GM12865 (cell line): ENCODE data around the gene ZNF732.

Experiments
- DNase-seq: peaks from one replicate; pipeline ENCODE4 v3.0.0; 2010; ENCODE audit warnings: low read depth
- H3K4me3 ChIP-seq: 2 replicates; pipeline ENCODE4 v1.5.1; 2011; ENCODE audit warnings: mild to moderate bottlenecking, low read depth, low read length, control low read depth
- CTCF ChIP-seq: IDR thresholded peaks from 2 replicates; pipeline ENCODE4 v1.5.1; 2011; ENCODE audit warnings: low read length, control low read depth, low read depth, inconsistent platforms; ENCODE audit not compliant: insufficient read depth; ENCODE audit errors: missing control alignments

Gene ZNF732

DNA sequence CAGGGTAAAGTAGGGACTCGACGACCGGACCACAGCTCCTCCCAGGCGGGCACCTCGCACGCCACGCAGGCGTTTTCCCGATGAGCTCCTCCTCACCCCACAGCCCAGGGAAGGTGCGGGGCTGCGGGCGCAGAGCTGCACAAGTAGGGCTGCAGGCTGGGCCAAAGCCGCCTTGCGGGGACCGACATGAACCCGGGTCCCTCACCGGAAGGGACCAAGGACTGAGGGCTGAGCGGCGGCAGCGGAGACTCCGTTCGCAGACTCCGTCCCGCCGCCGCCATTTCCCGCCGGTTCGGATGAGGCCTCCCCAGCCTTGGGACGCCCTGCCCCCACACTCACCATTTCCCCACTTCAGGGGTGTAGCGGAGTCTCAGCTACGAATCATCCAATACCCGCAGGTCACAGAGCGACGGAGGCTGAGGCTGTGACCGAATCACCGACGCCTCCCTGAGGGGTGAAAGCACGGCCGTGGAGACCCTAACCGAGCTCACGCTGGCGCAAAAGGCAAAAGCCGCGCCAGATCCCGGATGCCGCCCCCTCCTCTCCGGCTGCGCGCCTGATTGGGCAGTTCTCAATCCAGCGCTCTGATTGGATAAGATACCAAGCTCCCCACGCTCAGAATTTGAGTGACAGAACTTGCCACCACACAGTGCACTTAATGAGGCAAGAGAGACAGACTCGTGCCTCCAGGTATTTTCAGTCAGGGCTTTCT lies at the start of gene ZNF732:
TSS of gene ZNF732 (minus strand) at position 506 of the 712 bp plus-strand sequence. CDS start at position 342, 164 bp downstream.
- H3K4me3 ChIP-seq = no peak within 1 kb of the TSS
- TF ChIP-seq CTCF = no peak
- no peak for DNase-seq

DNA sequence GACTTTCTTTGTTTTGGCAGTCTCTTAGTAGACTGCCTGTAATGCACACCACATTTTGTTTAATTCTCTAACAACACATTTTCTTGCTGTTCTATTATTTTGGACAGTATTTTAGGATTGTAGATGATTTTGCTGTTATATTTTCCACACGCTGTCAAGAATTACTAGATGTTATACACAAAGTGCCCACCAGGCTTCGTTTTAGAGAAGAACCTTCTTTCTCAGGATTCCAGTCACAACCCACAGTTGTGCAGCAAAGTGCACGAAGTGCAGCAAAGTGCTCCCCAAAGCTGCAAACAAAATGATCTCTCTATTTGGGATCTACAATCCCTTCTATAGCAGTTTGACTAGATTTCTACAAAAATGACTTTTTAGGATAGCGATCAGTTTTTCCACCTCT lies 34.7 kb upstream of the ZNF732 start:
- no peak overlapping the region for H3K4me3 ChIP-seq
- no peak for TF ChIP-seq CTCF
- DNase-seq = no peak

GRCh38 chr4:338759-339097 lies 33.5 kb upstream of the ZNF732 start:
- peak; percentile 24 for DNase-seq
- peak overlapping the region; percentile 85 for H3K4me3 ChIP-seq
- no peak for TF ChIP-seq CTCF

DNA sequence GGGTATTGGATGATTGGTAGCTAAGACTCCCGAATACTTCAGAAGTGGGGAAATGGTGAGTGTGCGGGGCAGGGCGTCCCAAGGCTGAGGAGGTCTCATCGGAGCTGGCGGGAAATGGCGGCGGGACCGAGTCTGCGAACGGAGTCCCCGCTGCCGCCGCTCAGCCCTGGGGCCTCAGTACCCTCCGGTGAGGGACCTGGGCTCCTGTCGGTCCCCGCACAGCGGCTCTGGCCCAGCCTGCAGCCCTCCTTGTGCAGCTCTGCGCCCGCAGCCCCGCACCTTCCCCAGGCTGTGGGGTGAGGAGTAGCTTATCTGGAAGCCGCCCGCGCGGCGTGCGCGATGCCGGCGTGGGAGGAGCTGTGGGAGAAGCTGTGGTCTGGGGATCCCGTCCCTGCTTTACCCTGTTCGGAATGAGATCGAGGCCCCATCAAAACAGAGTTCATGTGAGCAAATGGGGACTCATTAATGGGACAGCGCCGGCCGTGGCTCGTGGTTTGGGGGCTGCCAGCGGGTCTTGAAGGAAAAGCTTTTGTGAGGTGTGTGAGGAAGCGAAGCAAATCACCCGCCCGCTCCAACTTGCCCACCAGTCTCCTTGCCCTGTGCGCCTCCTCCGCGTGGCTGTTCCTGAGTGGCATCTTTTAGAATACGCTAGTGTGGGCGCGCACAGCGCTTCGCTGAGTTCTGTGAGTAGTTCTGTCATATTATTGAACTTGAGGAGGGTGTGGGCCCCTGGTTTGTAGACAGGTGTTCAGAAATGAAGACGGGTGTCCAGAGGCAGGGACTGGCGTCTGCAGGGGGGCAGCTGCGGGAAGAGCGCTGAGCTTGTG lies 32.9 kb upstream of the ZNF732 start:
- H3K4me3 ChIP-seq = peak overlapping the region; percentile 85
- DNase-seq = peak; percentile 55
- TF ChIP-seq CTCF = no peak

GRCh38 chr4:337143-337931 lies 32.1 kb upstream of the ZNF732 start, which contains the start of gene ZNF141:
TSS of gene ZNF141 (plus strand) at chr4:337814. CDS start at chr4:337984, 170 bp downstream.
- peak within 1 kb of the TSS; percentile 85 for H3K4me3 ChIP-seq
- TF ChIP-seq CTCF = no peak
- peak; percentile 99 for DNase-seq

- DNase-seq = no peak
- TF ChIP-seq CTCF = no peak
- peak overlapping the region; percentile 85 for H3K4me3 ChIP-seq
These were observed 31.5 kb upstream of the ZNF732 start for GRCh38 chr4:336893-337142.
